ENCODE results near the gene FTO.
"Not testable (repeated sequence)": the region's sequence is repeated elsewhere in the genome, so short reads cannot be mapped to it uniquely, and the experiment has no call there.

FTO gene

GRCh38 chr16:53836142-53836541 is 132.2 kb downstream of the FTO start:
- DNase-seq: no peak

GRCh38 chr16:53836680-53837079 is 132.7 kb downstream of the FTO start:
- DNase-seq: no peak

GRCh38 chr16:53837426-53837825 is 133.5 kb downstream of the FTO start:
- no peak for DNase-seq

- no peak for DNase-seq
Measured at GRCh38 chr16:53839150-53839549, 135.2 kb downstream of the FTO start.

GRCh38 chr16:53840456-53840855 is 136.5 kb downstream of the FTO start:
- no peak for DNase-seq

- DNase-seq: no peak
Measured at GRCh38 chr16:53841884-53842283, 137.9 kb downstream of the FTO start.

GRCh38 chr16:53843084-53843483 is 139.1 kb downstream of the FTO start:
- DNase-seq: no peak

- DNase-seq: no peak
Measured at GRCh38 chr16:53844804-53845203, 140.8 kb downstream of the FTO start.

- DNase-seq: not testable (repeated sequence)
Measured at GRCh38 chr16:53846549-53846948, 142.6 kb downstream of the FTO start.

- DNase-seq: no peak
Measured at GRCh38 chr16:53846971-53847370, 143.0 kb downstream of the FTO start.

- no peak for DNase-seq
Measured at GRCh38 chr16:53848277-53848942, 144.5 kb downstream of the FTO start.

- DNase-seq: no peak
Measured at GRCh38 chr16:53848950-53849349, 145.0 kb downstream of the FTO start.

- no peak for DNase-seq
Measured at GRCh38 chr16:53849585-53849984, 145.6 kb downstream of the FTO start.

- DNase-seq: no peak
Measured at GRCh38 chr16:53849994-53850393, 146.0 kb downstream of the FTO start.

- no peak for DNase-seq
Measured at GRCh38 chr16:53852678-53853077, 148.7 kb downstream of the FTO start.

GRCh38 chr16:53855056-53855455 is 151.1 kb downstream of the FTO start:
- DNase-seq: no peak

- DNase-seq: no peak
Measured at GRCh38 chr16:53855511-53855910, 151.6 kb downstream of the FTO start.

- DNase-seq: no peak
Measured at GRCh38 chr16:53859995-53860540, 156.1 kb downstream of the FTO start.

- DNase-seq: no peak
Measured at GRCh38 chr16:53863861-53864260, 159.9 kb downstream of the FTO start.

GRCh38 chr16:53864819-53865493 is 161.0 kb downstream of the FTO start:
- DNase-seq: no peak

- no peak for DNase-seq
Measured at GRCh38 chr16:53865494-53865863, 161.5 kb downstream of the FTO start.

- no peak for DNase-seq
Measured at GRCh38 chr16:53866520-53866919, 162.6 kb downstream of the FTO start.

GRCh38 chr16:53870831-53871230 is 166.9 kb downstream of the FTO start:
- DNase-seq: no peak

Data from cerebellar nuclear complex (tissue), 1 donor.